H9 (cell line): ENCODE measurements around the gene NR1H2. TPM values are rescaled to one million over a fixed set of nuclear protein-coding genes. Genes with fewer than 3 reads are reported as not detected.
A peak's percentile ranks its signal among the peaks of the same experiment; 100 is the strongest.

Experiments used
- DNase-seq: peaks from one replicate; pipeline ENCODE4 v3.0.0-alpha.2; 2017
- H2AFZ ChIP-seq: one replicate; pipeline ENCODE4 v1.6.1; 2013; ENCODE audit warnings: mild to moderate bottlenecking, low read length, control low read depth, moderate library complexity
- H2AK5ac ChIP-seq: 2 replicates; pipeline ENCODE4 v1.6.1; 2013; ENCODE audit warnings: low read length, control low read depth, mixed read lengths; ENCODE audit not compliant: insufficient read length
- H2BK120ac ChIP-seq: one replicate; pipeline ENCODE4 v1.6.1; 2013; ENCODE audit warnings: low read depth, mild to moderate bottlenecking, low read length, control low read depth, inconsistent platforms; ENCODE audit not compliant: poor library complexity, severe bottlenecking
- H2BK12ac ChIP-seq: 2 replicates; pipeline ENCODE4 v1.6.1; 2013; ENCODE audit warnings: low read length, control low read depth, mixed read lengths, low read depth; ENCODE audit not compliant: insufficient read length
- H2BK15ac ChIP-seq: 2 replicates; pipeline ENCODE4 v1.6.1; 2013; ENCODE audit warnings: low read depth, low read length, control low read depth
- H2BK20ac ChIP-seq: one replicate; pipeline ENCODE4 v1.6.1; 2013; ENCODE audit warnings: low read depth, mild to moderate bottlenecking, low read length, control low read depth, inconsistent platforms; ENCODE audit not compliant: poor library complexity, severe bottlenecking
- H2BK5ac ChIP-seq: 2 replicates; pipeline ENCODE4 v1.6.1; 2013; ENCODE audit warnings: low read length, control low read depth, mixed read lengths; ENCODE audit not compliant: insufficient read length
- H3K14ac ChIP-seq: 2 replicates; pipeline ENCODE4 v1.6.1; 2013; ENCODE audit warnings: low read length, control low read depth; ENCODE audit not compliant: insufficient read depth
- H3K18ac ChIP-seq: 2 replicates; pipeline ENCODE4 v1.6.1; 2013; ENCODE audit warnings: low read depth, mild to moderate bottlenecking, mixed read lengths, low read length, control low read depth; ENCODE audit not compliant: insufficient read length
- H3K23ac ChIP-seq: 2 replicates; pipeline ENCODE4 v1.6.1; 2013; ENCODE audit warnings: low read length, control low read depth, mixed read lengths, low read depth; ENCODE audit not compliant: insufficient read length
- H3K23me2 ChIP-seq: 2 replicates; pipeline ENCODE4 v1.6.1; 2013; ENCODE audit warnings: low read depth, mild to moderate bottlenecking, mixed read lengths, low read length, control low read depth; ENCODE audit not compliant: insufficient read length, poor library complexity, severe bottlenecking
- H3K27ac ChIP-seq: 2 replicates; pipeline ENCODE4 v1.5.1; 2013; ENCODE audit warnings: low read length, control low read depth, mixed read lengths, low read depth; ENCODE audit not compliant: insufficient read length
- H3K27me3 ChIP-seq: 2 replicates; pipeline ENCODE4 v1.6.1; 2013; ENCODE audit warnings: low read length, control low read depth, inconsistent platforms; ENCODE audit not compliant: insufficient read depth
- H3K4ac ChIP-seq: 2 replicates; pipeline ENCODE4 v1.6.1; 2013; ENCODE audit warnings: low read depth, mild to moderate bottlenecking, control low read depth, inconsistent platforms, low read length, moderate library complexity
- H3K4me1 ChIP-seq: 2 replicates; pipeline ENCODE4 v1.6.1; 2013; ENCODE audit warnings: low read length, control low read depth, inconsistent platforms; ENCODE audit not compliant: insufficient read depth
- H3K4me2 ChIP-seq: 2 replicates; pipeline ENCODE4 v1.6.1; 2013; ENCODE audit warnings: low read length, control low read depth, mixed read lengths; ENCODE audit not compliant: insufficient read length, insufficient read depth
- H3K56ac ChIP-seq: 2 replicates; pipeline ENCODE4 v1.6.1; 2013; ENCODE audit warnings: low read depth, mild to moderate bottlenecking, mixed read lengths, low read length, control low read depth; ENCODE audit not compliant: insufficient read length
- H3K79me1 ChIP-seq: 2 replicates; pipeline ENCODE4 v1.6.1; 2013; ENCODE audit warnings: low read depth, mild to moderate bottlenecking, moderate library complexity, low read length, control low read depth, inconsistent platforms; ENCODE audit not compliant: insufficient read depth, poor library complexity, severe bottlenecking
- H3K79me2 ChIP-seq: 2 replicates; pipeline ENCODE4 v1.6.1; 2013; ENCODE audit warnings: low read length, control low read depth, inconsistent platforms; ENCODE audit not compliant: insufficient read depth
- H3K9ac ChIP-seq: 2 replicates; pipeline ENCODE4 v1.6.1; 2013; ENCODE audit warnings: low read length, control low read depth, mixed read lengths; ENCODE audit not compliant: insufficient read length; ENCODE audit errors: extremely low read depth
- H3K9me3 ChIP-seq: one replicate; pipeline ENCODE4 v1.6.1; 2013; ENCODE audit warnings: low read depth, low read length, inconsistent platforms; ENCODE audit not compliant: control insufficient read depth
- H3T11ph ChIP-seq: one replicate; pipeline ENCODE4 v1.6.1; 2013; ENCODE audit warnings: mild to moderate bottlenecking, low read length, control low read depth, inconsistent platforms
- H4K20me1 ChIP-seq: one replicate; pipeline ENCODE4 v1.6.1; 2013; ENCODE audit not compliant: control insufficient read depth, insufficient read length, insufficient read depth
- H4K5ac ChIP-seq: 2 replicates; pipeline ENCODE4 v1.6.1; 2013; ENCODE audit warnings: low read depth, mild to moderate bottlenecking, mixed read lengths, low read length, control low read depth; ENCODE audit not compliant: insufficient read length
- H4K8ac ChIP-seq: replicated peaks from 2 replicates; pipeline ENCODE4 v1.6.1; 2013; ENCODE audit warnings: low read length, control low read depth, mixed read lengths, low read depth; ENCODE audit not compliant: insufficient read length
- H4K91ac ChIP-seq: 2 replicates; pipeline ENCODE4 v1.6.1; 2013; ENCODE audit warnings: low read depth, mild to moderate bottlenecking, moderate library complexity, mixed read lengths, low read length, control low read depth; ENCODE audit not compliant: insufficient read length
- H3K27ac Mint-ChIP-seq, 3 experiments: 2 replicates in 2 of 3; 3 replicates in 1 of 3; pipeline ENCODE4 v1.8.0; 2020 to 2021; ENCODE audit warnings: mixed read lengths in 3 of 3, mild to moderate bottlenecking in 1 of 3, moderate library complexity in 1 of 3
- H3K27me3 Mint-ChIP-seq: 2 replicates; pipeline ENCODE4 v1.8.0; 2021; ENCODE audit warnings: low read depth, mild to moderate bottlenecking, moderate library complexity, mixed read lengths
- H3K36me3 Mint-ChIP-seq, 3 experiments: 2 replicates in 2 of 3; 3 replicates in 1 of 3; pipeline ENCODE4 v1.8.0; 2020 to 2021; ENCODE audit warnings: low read depth in 3 of 3, mixed read lengths in 3 of 3; ENCODE audit not compliant: insufficient read depth in 1 of 3
- H3K4me1 Mint-ChIP-seq, 2 experiments: 2 replicates each; pipeline ENCODE4 v1.8.0; 2020; ENCODE audit warnings: mixed read lengths in 2 of 2
- H3K4me3 Mint-ChIP-seq, 2 experiments: 2 replicates in 1 of 2; 3 replicates in 1 of 2; pipeline ENCODE4 v1.8.0; 2020 to 2021; ENCODE audit warnings: mild to moderate bottlenecking in 2 of 2, mixed read lengths in 2 of 2, moderate library complexity in 1 of 2
- H3K9me3 Mint-ChIP-seq, 2 experiments: 2 replicates in 1 of 2; 3 replicates in 1 of 2; pipeline ENCODE4 v1.8.0; 2020; ENCODE audit warnings: mild to moderate bottlenecking in 2 of 2, mixed read lengths in 2 of 2, moderate library complexity in 1 of 2
- WGBS: extraction: QIAGEN DNeasy Blood & Tissue Kit; methylation state at CpG from one replicate; pipeline ENCODE4 v1.1.7; 2013; ENCODE audit warnings: missing lambda C conversion rate, low lambda C conversion rate, mixed read lengths; ENCODE audit not compliant: insufficient read length; ENCODE audit errors: extremely low coverage; 5-methylcytosine and 5-hydroxymethylcytosine counted together
- total RNA-seq: library from RNA; stranded (reverse); gene quantifications from 2 replicates; pipeline ENCODE4 v1.2.1, GENCODE V29; 2021
- TF ChIP-seq, protein P1 (sequence below): fragments of 200-600 bp; sonication (generic); conservative IDR thresholded peaks from 3 replicates; pipeline ENCODE4 v1.8.0; 2021; ENCODE audit warnings: antibody characterized with exemption, mild to moderate bottlenecking

The NR1H2 gene
- total RNA-seq, 1 experiment from 2014 or later, result 33.2 TPM

DNA sequence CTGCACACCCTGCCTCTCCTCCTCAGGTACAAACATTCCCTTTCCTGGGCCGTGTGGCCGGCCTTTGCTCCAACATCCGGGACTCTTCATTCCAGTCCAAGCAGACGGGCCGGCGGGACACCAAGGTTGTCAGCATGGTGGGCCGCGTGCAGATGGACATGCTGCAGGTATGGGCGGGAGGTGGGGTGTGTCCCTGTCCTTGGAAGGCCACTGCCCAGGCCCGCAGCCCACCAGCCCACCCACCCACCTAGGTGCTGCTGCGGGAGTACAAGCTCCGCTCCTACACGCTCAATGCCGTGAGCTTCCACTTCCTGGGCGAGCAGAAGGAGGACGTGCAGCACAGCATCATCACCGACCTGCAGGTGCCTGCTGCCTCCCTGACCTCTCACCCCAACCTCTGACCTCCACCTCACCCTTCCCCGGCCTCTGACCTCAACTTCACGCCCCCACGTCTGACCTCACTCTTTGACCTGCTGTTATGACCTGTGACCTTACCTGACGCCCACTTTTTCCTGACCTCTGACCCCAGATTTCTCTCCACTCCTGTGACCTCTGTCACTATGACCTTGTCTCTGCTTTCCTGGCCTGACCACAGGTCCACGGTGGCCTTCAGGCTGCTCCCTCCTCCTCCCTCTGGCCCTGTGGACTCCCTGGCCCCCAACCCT, 30.0 kb downstream of the NR1H2 start:
- Histone ChIP-seq H3K4ac (no peak overlapping the region), H3K27ac (no peak overlapping the region), H3T11ph (no peak overlapping the region), H3K4me1 (no peaks in the 10 kb centered on the region), H3K27me3 (no peaks in the 10 kb centered on the region), H3K23ac (no peak overlapping the region), H3K79me2 (no peaks in the 10 kb centered on the region), H3K4me2 (no peak overlapping the region), H4K8ac (no peak overlapping the region), H4K5ac (no peak overlapping the region), H2BK20ac (no peak overlapping the region), H3K79me1 (no peaks in the 10 kb centered on the region), H4K91ac (no peak overlapping the region), H2BK5ac (no peak overlapping the region), H3K9ac (no peak overlapping the region), H2BK120ac (no peak overlapping the region), H3K23me2 (no peaks in the 10 kb centered on the region), H2BK15ac (no peak overlapping the region), H3K18ac (no peak overlapping the region), H3K56ac (no peak overlapping the region), H4K20me1 (no peaks in the 10 kb centered on the region), H3K14ac (no peak overlapping the region), H2AK5ac (no peak overlapping the region), H3K9me3 (no peaks in the 10 kb centered on the region), H2BK12ac (no peak overlapping the region), H2AFZ (no peak overlapping the region)
- Mint-ChIP-seq H3K27me3 (no peaks in the 10 kb centered on the region), H3K9me3 (no peaks in the 10 kb centered on the region), H3K27ac (peak overlapping the region in 1 of 3 experiments; percentile 18; a peak in 2 of 7 replicates), H3K4me1 (no peaks in the 10 kb centered on the region), H3K4me3 (no peak overlapping the region), H3K36me3 (peaks cover 42 to 72% (median 69%) of the 10 kb centered on the region in 3 experiments)
- no CpG with 5 or more reads among the region's 22 CpGs for WGBS
- TF ChIP-seq, protein P1, sequence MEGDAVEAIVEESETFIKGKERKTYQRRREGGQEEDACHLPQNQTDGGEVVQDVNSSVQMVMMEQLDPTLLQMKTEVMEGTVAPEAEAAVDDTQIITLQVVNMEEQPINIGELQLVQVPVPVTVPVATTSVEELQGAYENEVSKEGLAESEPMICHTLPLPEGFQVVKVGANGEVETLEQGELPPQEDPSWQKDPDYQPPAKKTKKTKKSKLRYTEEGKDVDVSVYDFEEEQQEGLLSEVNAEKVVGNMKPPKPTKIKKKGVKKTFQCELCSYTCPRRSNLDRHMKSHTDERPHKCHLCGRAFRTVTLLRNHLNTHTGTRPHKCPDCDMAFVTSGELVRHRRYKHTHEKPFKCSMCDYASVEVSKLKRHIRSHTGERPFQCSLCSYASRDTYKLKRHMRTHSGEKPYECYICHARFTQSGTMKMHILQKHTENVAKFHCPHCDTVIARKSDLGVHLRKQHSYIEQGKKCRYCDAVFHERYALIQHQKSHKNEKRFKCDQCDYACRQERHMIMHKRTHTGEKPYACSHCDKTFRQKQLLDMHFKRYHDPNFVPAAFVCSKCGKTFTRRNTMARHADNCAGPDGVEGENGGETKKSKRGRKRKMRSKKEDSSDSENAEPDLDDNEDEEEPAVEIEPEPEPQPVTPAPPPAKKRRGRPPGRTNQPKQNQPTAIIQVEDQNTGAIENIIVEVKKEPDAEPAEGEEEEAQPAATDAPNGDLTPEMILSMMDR, result no peak
- DNase-seq, result no peak
